ENCODE measurements around the gene MTF2.

- TF ChIP-seq POLR2AphosphoS5 (IDR thresholded peaks at IDR 0.05; ENCODE audit: low read depth) (no peak), CTCF (conservative IDR thresholded peaks at IDR 0.05; ENCODE audit: low read depth in 2 of 2) (no peak)
These were observed 57.4 kb downstream of the MTF2 start for GRCh38 chr1:93136445-93136844.
